SK-N-SH (cell line): Measurements from ENCODE around the gene ATP12A. TPM values are rescaled to one million over a fixed set of nuclear protein-coding genes. Genes with fewer than 3 reads are reported as not detected.

Source experiments
- CTCF ChIA-PET: fragments of 300-600, 350-600 bp; formaldehyde crosslinking; extraction: SDS; loops from one replicate; lab custom pipeline; 2021; lab: Yijun Ruan, JAX
- POLR2A ChIA-PET: fragments of 350-600 bp; sonication (Branson Sonifier 250); formaldehyde crosslinking; extraction: SDS; loops from one replicate; lab custom pipeline; 2020; ENCODE audit warnings: antibody characterized with exemption, inconsistent platforms; lab: Yijun Ruan, JAX
- DNase-seq: peaks from one replicate; pipeline ENCODE4 v3.0.0; 2012
- H2AFZ ChIP-seq: fragments of 200-600 bp; sonication (generic); 2 replicates; pipeline ENCODE4 v1.8.1; 2016; ENCODE audit warnings: antibody characterized with exemption, mild to moderate bottlenecking, low read depth
- H3F3A ChIP-seq: fragments of 200-600 bp; sonication (generic); replicated peaks from 2 replicates; pipeline ENCODE3; 2016; ENCODE audit warnings: antibody characterized with exemption, mild to moderate bottlenecking; ENCODE audit not compliant: insufficient read depth
- H3K27ac ChIP-seq, 2 experiments: fragments of 200-500 bp in 1 of 2; fragments of 200-600 bp in 1 of 2; sonication (Bioruptor generic) in 1 of 2; sonication (generic), shearing (Covaris generic) in 1 of 2; 2 replicates each; pipeline versions ENCODE4 v1.5.1 to v1.6.1; 2014 to 2016; ENCODE audit warnings: low read depth in 2 of 2, inconsistent platforms in 1 of 2, low read length in 1 of 2, mild to moderate bottlenecking in 1 of 2, mixed read lengths in 1 of 2
- H3K27me3 ChIP-seq: fragments of 200-600 bp; sonication (generic), shearing (Covaris generic); 2 replicates; pipeline ENCODE4 v1.6.1; 2016; ENCODE audit warnings: mixed run types; ENCODE audit not compliant: insufficient read depth
- H3K36me3 ChIP-seq, 2 experiments: fragments of 200-500 bp in 1 of 2; fragments of 200-600 bp in 1 of 2; sonication (Bioruptor generic) in 1 of 2; sonication (generic) in 1 of 2; replicated peaks in 1 of 2; 2 replicates each; pipeline versions ENCODE3 to v1.5.1; 2014 to 2016; ENCODE audit warnings: low read length in 1 of 2, mild to moderate bottlenecking in 1 of 2; ENCODE audit not compliant: insufficient read depth in 2 of 2, control insufficient read depth in 1 of 2
- H3K4me1 ChIP-seq, 2 experiments: fragments of 200-500 bp in 1 of 2; fragments of 200-600 bp in 1 of 2; sonication (Bioruptor generic) in 1 of 2; sonication (generic), shearing (Covaris generic) in 1 of 2; 2 replicates each; pipeline versions ENCODE4 v1.5.1 to v1.6.1; 2014 to 2016; ENCODE audit warnings: low read depth in 1 of 2, low read length in 1 of 2, mixed run types in 1 of 2; ENCODE audit not compliant: insufficient read depth in 2 of 2, control insufficient read depth in 1 of 2
- H3K4me2 ChIP-seq: fragments of 200-600 bp; sonication (generic), shearing (Covaris generic); 2 replicates; pipeline ENCODE4 v1.6.1; 2017; ENCODE audit warnings: mixed run types
- H3K4me3 ChIP-seq, 2 experiments: fragments of 200-500 bp in 1 of 2; fragments of 200-600 bp in 1 of 2; sonication (Bioruptor generic) in 1 of 2; sonication (generic), shearing (Covaris generic) in 1 of 2; 2 replicates each; pipeline versions ENCODE4 v1.5.1 to v1.8.1; 2014 to 2016; ENCODE audit warnings: low read depth in 2 of 2, inconsistent platforms in 1 of 2, low read length in 1 of 2, mild to moderate bottlenecking in 1 of 2, mixed read lengths in 1 of 2, moderate library complexity in 1 of 2
- H3K79me2 ChIP-seq: fragments of 200-600 bp; sonication (generic); 2 replicates; pipeline ENCODE4 v1.8.1; 2017; ENCODE audit warnings: mild to moderate bottlenecking; ENCODE audit not compliant: insufficient read depth
- H3K9ac ChIP-seq: fragments of 200-600 bp; sonication (generic); 2 replicates; pipeline ENCODE4 v1.6.1; 2017; ENCODE audit warnings: mixed run types
- H3K9me2 ChIP-seq: fragments of 200-600 bp; sonication (generic); 2 replicates; pipeline ENCODE4 v1.6.1; 2017; ENCODE audit warnings: mixed run types
- H3K9me3 ChIP-seq: fragments of 200-600 bp; sonication (generic); 2 replicates; pipeline ENCODE4 v1.6.1; 2017; ENCODE audit warnings: mixed run types, mild to moderate bottlenecking, moderate library complexity
- H4K20me1 ChIP-seq: fragments of 200-600 bp; sonication (generic); 2 replicates; pipeline ENCODE4 v1.6.1; 2017; ENCODE audit warnings: mild to moderate bottlenecking, mixed run types; ENCODE audit not compliant: insufficient read depth
- CHD2 ChIP-seq: fragments of 150-350 bp; IDR thresholded peaks from 2 replicates; pipeline ENCODE4 v1.6.1; 2018; ENCODE audit warnings: low read length; ENCODE audit not compliant: partially characterized antibody
- CTCF ChIP-seq: fragments of 200-600 bp; sonication (generic); IDR thresholded peaks from 2 replicates; pipeline ENCODE4 v1.6.1; 2017; ENCODE audit warnings: antibody characterized with exemption, mild to moderate bottlenecking, moderate library complexity
- EP300 ChIP-seq, 2 experiments: IDR thresholded peaks; 2 replicates each; pipeline versions ENCODE4 v1.4.0 to v1.6.1; 2012; ENCODE audit warnings: borderline replicate concordance in 1 of 2, low read depth in 1 of 2, low read length in 1 of 2
- EZH2phosphoT487 ChIP-seq: fragments of 200-600 bp; sonication (generic); IDR thresholded peaks from 2 replicates; pipeline ENCODE4 v1.6.1; 2017; ENCODE audit warnings: low read depth, mixed run types, mild to moderate bottlenecking, antibody characterized with exemption, moderate library complexity, borderline replicate concordance
- FOXM1 ChIP-seq: IDR thresholded peaks from 2 replicates; pipeline ENCODE4 v1.4.0; 2012; ENCODE audit warnings: low read depth, mild to moderate bottlenecking
- GABPA ChIP-seq: IDR thresholded peaks from 2 replicates; pipeline ENCODE4 v1.4.0; 2012; ENCODE audit warnings: low read depth, mild to moderate bottlenecking
- GATA2 ChIP-seq: sonication (generic); formaldehyde crosslinking; IDR thresholded peaks from 2 replicates; pipeline ENCODE4 v1.5.0; 2020; ENCODE audit warnings: mild to moderate bottlenecking, missing genetic modification reagents
- MAX ChIP-seq: IDR thresholded peaks from 2 replicates; pipeline ENCODE4 v1.4.0; 2012; ENCODE audit warnings: low read depth
- MEF2A ChIP-seq: IDR thresholded peaks from 2 replicates; pipeline ENCODE4 v1.4.0; 2012; ENCODE audit warnings: low read depth, borderline replicate concordance
- PBX3 ChIP-seq: IDR thresholded peaks from 2 replicates; pipeline ENCODE4; 2012
- REST ChIP-seq: IDR thresholded peaks from 2 replicates; pipeline ENCODE4 v1.6.1; 2012; ENCODE audit warnings: mild to moderate bottlenecking, low read depth, low read length, moderate library complexity
- RXRA ChIP-seq: IDR thresholded peaks from 2 replicates; pipeline ENCODE4 v1.4.0; 2012; ENCODE audit warnings: low read depth, mild to moderate bottlenecking, borderline replicate concordance
- SMC3 ChIP-seq: IDR thresholded peaks from 2 replicates; pipeline ENCODE4 v1.6.1; 2012; ENCODE audit warnings: low read depth, low read length, improper control_type of control experiment
- TEAD4 ChIP-seq: IDR thresholded peaks from 2 replicates; pipeline ENCODE4 v1.4.0; 2012; ENCODE audit warnings: mild to moderate bottlenecking, borderline replicate concordance; ENCODE audit not compliant: insufficient read depth
- YY1 ChIP-seq: IDR thresholded peaks from 2 replicates; pipeline ENCODE4 v1.4.0; 2012; ENCODE audit warnings: low read depth, mild to moderate bottlenecking
- WGBS: methylation state at CpG from one replicate; pipeline ENCODE4 v1.1.6; 2017; ENCODE audit warnings: low lambda C conversion rate; 5-methylcytosine and 5-hydroxymethylcytosine counted together
- polyA plus RNA-seq, 3 experiments: library from polyadenylated mRNA; depleted of rRNA; stranded (reverse); fragments of >200 nt; gene quantifications; 2 replicates each; pipeline ENCODE4 v1.2.3, GENCODE V29; 2012
- TF ChIP-seq, protein P1 (sequence below): fragments of 150-350 bp; IDR thresholded peaks from 2 replicates; pipeline ENCODE4 v1.6.1; 2016; ENCODE audit warnings: mild to moderate bottlenecking, low read depth, low read length

The ATP12A gene
- polyA plus RNA-seq, 1 of the 3 experiments (the other 2 are of a cell fraction), result not detected

- H3K4me2 ChIP-seq, result no peak overlapping the region
- 63% methylated on average over 18 of the region's 18 CpGs for WGBS
- no peak for DNase-seq
- H3K27me3 ChIP-seq, result no peaks in the 10 kb centered on the region; the same call in 1 of the 2 replicates
- H3K79me2 ChIP-seq, result no peaks in the 10 kb centered on the region
- H3K36me3 ChIP-seq, result no peaks in the 10 kb centered on the region
- H2AFZ ChIP-seq, result no peak overlapping the region
- no peaks in the 10 kb centered on the region for H3F3A ChIP-seq
- no peaks in the 10 kb centered on the region for H3K4me1 ChIP-seq
- H3K27ac ChIP-seq, result no peak overlapping the region
- TF ChIP-seq FOXM1 (no peak), MEF2A (no peak)
- H4K20me1 ChIP-seq, result no peaks in the 10 kb centered on the region
- H3K4me3 ChIP-seq, result no peak overlapping the region
- no peaks in the 10 kb centered on the region for H3K9me3 ChIP-seq
- POLR2A ChIA-PET, result interaction anchor here (0.5 kb wide), 1 partner anchor 139 kb away, joined by 3 read pairs; no protein-coding TSS in a partner anchor
- H3K9me2 ChIP-seq, result no peaks in the 10 kb centered on the region
- no peak overlapping the region for H3K9ac ChIP-seq
- CTCF ChIA-PET, result interaction anchor here (3.3 kb wide), 1 partner anchor 16 kb away, joined by 12 read pairs; no protein-coding TSS in a partner anchor
Observed at GRCh38 chr13:24709186-24709913, 29.1 kb downstream of the ATP12A start.

DNA sequence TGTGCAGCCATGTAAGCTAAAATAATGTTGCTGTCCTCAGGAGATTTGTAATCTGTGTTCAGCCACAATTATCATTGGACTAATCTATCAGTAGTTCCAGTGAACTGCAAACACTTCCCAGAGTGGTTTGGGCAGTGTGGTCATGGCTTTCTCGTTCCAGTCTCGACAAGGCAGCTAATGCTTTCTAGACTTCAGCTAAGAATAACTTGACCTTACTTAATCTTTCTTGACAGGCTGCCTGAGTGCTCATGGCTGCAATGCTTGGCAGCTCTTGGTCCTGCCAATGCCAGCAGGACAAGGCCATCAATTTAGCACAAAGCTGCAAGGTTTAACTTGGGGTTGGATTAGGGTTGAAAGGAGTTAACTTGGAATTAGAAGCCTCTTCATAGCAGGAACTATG, 32.8 kb downstream of the ATP12A start:
- DNase-seq, result no peak
- Histone ChIP-seq H3K9ac (no peak overlapping the region), H4K20me1 (no peaks in the 10 kb centered on the region), H3K4me2 (no peak overlapping the region), H3K79me2 (no peaks in the 10 kb centered on the region), H3K4me1 (no peaks in the 10 kb centered on the region), H3K9me2 (no peaks in the 10 kb centered on the region), H3K9me3 (no peaks in the 10 kb centered on the region), H3K36me3 (no peaks in the 10 kb centered on the region), H3K27ac (no peak overlapping the region), H3F3A (no peaks in the 10 kb centered on the region), H3K27me3 (no peaks in the 10 kb centered on the region; the same call in 1 of the 2 replicates), H3K4me3 (no peak overlapping the region), H2AFZ (no peak overlapping the region)
- CTCF ChIA-PET, result interaction anchor here (1.2 to 1.5 kb wide), 4 partner anchors 10 to 41 kb away, joined by 3 to 5 read pairs (median 4); no protein-coding TSS in a partner anchor
- TF ChIP-seq CHD2 (no peak), SMC3 (no peak), EP300 (IDR thresholded peaks at IDR 0.05; ENCODE audit: borderline replicate concordance in 1 of 2, low read depth in 1 of 2, low read length in 1 of 2) (no peak), EZH2phosphoT487 (no peak), GATA2 (CRISPR knock-in tag) (no peak), GABPA (no peak), REST (no peak), MEF2A (no peak), RXRA (no peak), CTCF (no peak), PBX3 (no peak), TEAD4 (no peak), YY1 (no peak), MAX (no peak)
- TF ChIP-seq, protein P1, sequence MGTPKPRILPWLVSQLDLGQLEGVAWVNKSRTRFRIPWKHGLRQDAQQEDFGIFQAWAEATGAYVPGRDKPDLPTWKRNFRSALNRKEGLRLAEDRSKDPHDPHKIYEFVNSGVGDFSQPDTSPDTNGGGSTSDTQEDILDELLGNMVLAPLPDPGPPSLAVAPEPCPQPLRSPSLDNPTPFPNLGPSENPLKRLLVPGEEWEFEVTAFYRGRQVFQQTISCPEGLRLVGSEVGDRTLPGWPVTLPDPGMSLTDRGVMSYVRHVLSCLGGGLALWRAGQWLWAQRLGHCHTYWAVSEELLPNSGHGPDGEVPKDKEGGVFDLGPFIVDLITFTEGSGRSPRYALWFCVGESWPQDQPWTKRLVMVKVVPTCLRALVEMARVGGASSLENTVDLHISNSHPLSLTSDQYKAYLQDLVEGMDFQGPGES, result no peak
- 35% methylated on average over 2 of the region's 2 CpGs for WGBS
- POLR2A ChIA-PET, result no interaction called here
